GM21717 (cell line): ENCODE results near the gene OR1L4.

Experiments used
- ATAC-seq: cut with Tn5 transposase; IDR thresholded peaks from one replicate; pipeline ENCODE4 v1.9.1; 2021; ENCODE audit warnings: mild to moderate bottlenecking, moderate library complexity; ENCODE audit not compliant: unreplicated experiment

Gene OR1L4

GRCh38 chr9:122723690-122724089, at the start of gene OR1L4:
Gene OR1L4, plus strand, starts transcription at chr9:122723990. Its CDS starts 0 bp downstream, at chr9:122723990.
- ATAC-seq: no peak

GRCh38 chr9:122684851-122685250, 38.9 kb upstream of the OR1L4 start:
- no peak for ATAC-seq

GRCh38 chr9:122695696-122696095, 28.1 kb upstream of the OR1L4 start:
- no peak for ATAC-seq

GRCh38 chr9:122718038-122718437, 5.8 kb upstream of the OR1L4 start:
- no peak for ATAC-seq

- ATAC-seq: no peak
Observed at GRCh38 chr9:122719218-122719617, 4.6 kb upstream of the OR1L4 start.

- ATAC-seq: no peak
Observed at GRCh38 chr9:122742003-122742402, 18.2 kb downstream of the OR1L4 start, which contains the start of gene OR1L6. Gene OR1L6, plus strand, starts transcription at chr9:122742303. Its CDS starts 7,545 bp downstream, at chr9:122749848.

GRCh38 chr9:122754825-122755224, 31.0 kb downstream of the OR1L4 start:
- no peak for ATAC-seq

GRCh38 chr9:122767817-122768216, 44.0 kb downstream of the OR1L4 start:
- no peak for ATAC-seq
